Measurements from ENCODE around the gene DNAH10. TPM values are rescaled to one million over a fixed set of nuclear protein-coding genes. Genes with fewer than 3 reads are reported as not detected.
A peak's percentile ranks its signal among the peaks of the same experiment; 100 is the strongest.

Gene DNAH10
- total and polyA plus RNA-seq, 2 of the 13 experiments (the other 11 are each of a cell fraction or from before 2014, with no cell fraction given), result 0.01 to 0.02 TPM

- Histone ChIP-seq H3K27ac (ENCODE audit: extremely low read length, insufficient read depth, low read length) (no peak overlapping the region), H4K20me1 (ENCODE audit: insufficient read depth, low read length) (no peaks in the 10 kb centered on the region), H3K27me3 (ENCODE audit: control insufficient read depth in 1 of 2, insufficient read depth in 2 of 2, low read length in 2 of 2) (peaks cover 0 to 3% of the 10 kb centered on the region in 2 experiments; a peak in 1 of 5 replicates), H3K9me3 (ENCODE audit: low read length) (no peaks in the 10 kb centered on the region), H3K9ac (ENCODE audit: insufficient read depth, low read depth, low read length) (no peak overlapping the region), H2AFZ (ENCODE audit: low read length) (no peak overlapping the region), H3K79me2 (ENCODE audit: insufficient read depth, low read length) (no peaks in the 10 kb centered on the region), H3K36me3 (replicated peaks in 1 of 2; ENCODE audit: control insufficient read depth in 1 of 2, insufficient read depth in 2 of 2, low read length in 2 of 2) (no peaks in the 10 kb centered on the region), H3K4me3 (replicated peaks in 1 of 3; ENCODE audit: insufficient read depth in 1 of 3, low read depth in 2 of 3, low read length in 3 of 3) (no peak overlapping the region), H3K4me1 (ENCODE audit: insufficient read depth, low read length) (no peaks in the 10 kb centered on the region), H3K4me2 (ENCODE audit: low read depth, low read length) (no peak overlapping the region)
- BruUV-seq (replicated peaks), result no TSS peak
- ChIA-PET CTCF (ENCODE audit: low intra/inter-chr PET ratio, low total read pairs) (interaction anchor here (1.0 kb wide), 1 partner anchor 177 kb away, joined by 3 read pairs; no protein-coding TSS in a partner anchor), POLR2A (no interaction called here)
- ATAC-seq (no peak; the same call in 2 of the 3 replicates), DNase-seq (ENCODE audit: low spot score) (no peak), FAIRE-seq (no peak)
- intact Hi-C loops (cut with micrococcal nuclease; ENCODE audit: unreplicated experiment), result loop anchor here (2.0 kb wide), 1 partner anchor 175 kb away; no protein-coding TSS in a partner anchor
- WGBS (ENCODE audit: low lambda C conversion rate), result 7% methylated on average over 2 of the region's 2 CpGs
- in situ Hi-C loops (cut with HindIII; ENCODE audit: extremely low pct_ligation_motif_present, low pct_unique_long_range_greater_than_20kb), result no loop called here
- TF ChIP-seq HNRNPK (IDR thresholded peaks at IDR 0.05; ENCODE audit: low read depth, low read length, poor library complexity, severe bottlenecking) (peak; percentile 24), KAT8 (CRISPR knock-in tag; IDR thresholded peaks at IDR 0.05) (no peak)
Measured at GRCh38 chr12:123807670-123808069, 45.6 kb downstream of the DNAH10 start.

GRCh38 chr12:123808167-123808566 lies 46.1 kb downstream of the DNAH10 start:
- Histone ChIP-seq H4K20me1 (ENCODE audit: insufficient read depth, low read length) (no peaks in the 10 kb centered on the region), H3K9ac (ENCODE audit: insufficient read depth, low read depth, low read length) (no peak overlapping the region), H3K4me1 (ENCODE audit: insufficient read depth, low read length) (no peaks in the 10 kb centered on the region), H3K4me2 (ENCODE audit: low read depth, low read length) (no peak overlapping the region), H3K36me3 (replicated peaks in 1 of 2; ENCODE audit: control insufficient read depth in 1 of 2, insufficient read depth in 2 of 2, low read length in 2 of 2) (no peaks in the 10 kb centered on the region), H3K27me3 (ENCODE audit: control insufficient read depth in 1 of 2, insufficient read depth in 2 of 2, low read length in 2 of 2) (peaks cover 0 to 3% of the 10 kb centered on the region in 2 experiments; a peak in 1 of 5 replicates), H3K79me2 (ENCODE audit: insufficient read depth, low read length) (no peaks in the 10 kb centered on the region), H3K27ac (ENCODE audit: extremely low read length, insufficient read depth, low read length) (no peak overlapping the region), H2AFZ (ENCODE audit: low read length) (no peak overlapping the region), H3K4me3 (replicated peaks in 1 of 3; ENCODE audit: insufficient read depth in 1 of 3, low read depth in 2 of 3, low read length in 3 of 3) (no peak overlapping the region), H3K9me3 (ENCODE audit: low read length) (no peaks in the 10 kb centered on the region)
- in situ Hi-C loops (cut with HindIII; ENCODE audit: extremely low pct_ligation_motif_present, low pct_unique_long_range_greater_than_20kb), result no loop called here
- WGBS (ENCODE audit: low lambda C conversion rate), result 38% methylated on average over 4 of the region's 4 CpGs
- no TSS peak for BruUV-seq (replicated peaks)
- ChIA-PET POLR2A (no interaction called here), CTCF (ENCODE audit: low intra/inter-chr PET ratio, low total read pairs) (interaction anchor here (1.0 kb wide), 1 partner anchor 176 kb away, joined by 3 read pairs; no protein-coding TSS in a partner anchor)
- DNase-seq (ENCODE audit: low spot score) (peak; percentile 16), FAIRE-seq (no peak), ATAC-seq (peak; percentile 88)
- intact Hi-C loops (cut with micrococcal nuclease; ENCODE audit: unreplicated experiment), result loop anchor here (2.0 kb wide), 1 partner anchor 175 kb away; no protein-coding TSS in a partner anchor
- TF ChIP-seq HOMEZ (CRISPR knock-in tag; IDR thresholded peaks at IDR 0.05; ENCODE audit: low read depth), result no peak
- peak; percentile 67 for TF ChIP-seq STAG1 (CRISPR knock-in tag; IDR thresholded peaks at IDR 0.05)
- no peak for TF ChIP-seq HES4 (CRISPR knock-in tag; IDR thresholded peaks at IDR 0.05; ENCODE audit: borderline replicate concordance)
- no peak for TF ChIP-seq ZSCAN22 (CRISPR knock-in tag; IDR thresholded peaks at IDR 0.05)
- TF ChIP-seq CTCF (CRISPR knock-in tag; IDR thresholded peaks at IDR 0.05), result peak; percentile 66
- TF ChIP-seq SMC3 (IDR thresholded peaks at IDR 0.05; ENCODE audit: low read length), result peak; percentile 76
- peak; percentile 28; the same call in 1 of the 2 replicates for TF ChIP-seq RAD21 (CRISPR knock-in tag; IDR thresholded peaks at IDR 0.05)
- TF ChIP-seq E2F5 (CRISPR knock-in tag; conservative IDR thresholded peaks at IDR 0.05), result no peak
- TF ChIP-seq ZGPAT (CRISPR knock-in tag; IDR thresholded peaks at IDR 0.05), result no peak
